Endothelial cell of umbilical vein (primary cell): ENCODE results near the gene EEIG1. TPM values are rescaled to one million over a fixed set of nuclear protein-coding genes. Genes with fewer than 3 reads are reported as not detected.

Experiments
- BruUV-seq: library from RNA; stranded (reverse); fragments of 400-500 nt; replicated peaks from 2 replicates; lab custom pipeline; 2021; lab: Mats Ljungman, UMichigan
- CTCF ChIA-PET: fragments of 300-600, 350-600 bp; sonication (Branson Sonifier 250); formaldehyde crosslinking; loops from one replicate; lab custom pipeline; 2021; ENCODE audit warnings: antibody characterized with exemption, inconsistent platforms; lab: Charles Lee
- POLR2A ChIA-PET: fragments of 300-600, 350-600 bp; sonication (Branson Sonifier 250); formaldehyde crosslinking; loops from one replicate; lab custom pipeline; 2021; ENCODE audit warnings: antibody characterized with exemption, inconsistent platforms; lab: Charles Lee
- DNase-seq: peaks from one replicate; pipeline ENCODE4 v3.0.0-alpha.2; 2011; ENCODE audit warnings: low read depth, low spot score
- FAIRE-seq: peaks from 2 replicates; lab custom pipeline; 2011; peaks lifted over from hg19 to GRCh38; lab: Jason Lieb, UNC
- H2AFZ ChIP-seq: 2 replicates; pipeline ENCODE4 v1.6.0; 2012; ENCODE audit warnings: low read depth, low read length, control low read depth, inconsistent platforms
- H3K27ac ChIP-seq: 2 replicates; pipeline ENCODE4 v1.5.1; 2011; ENCODE audit warnings: low read depth, mild to moderate bottlenecking, control low read depth, low read length, moderate library complexity; ENCODE audit not compliant: insufficient read depth
- H3K27me3 ChIP-seq, 2 experiments: 2 replicates each; pipeline versions ENCODE4 v1.6.0 to v1.6.1; 2011; ENCODE audit warnings: low read length in 2 of 2, mixed read lengths in 1 of 2; ENCODE audit not compliant: control insufficient read depth in 2 of 2, insufficient read depth in 2 of 2
- H3K36me3 ChIP-seq, 2 experiments: 2 replicates in 1 of 2; 3 replicates in 1 of 2; pipeline ENCODE4 v1.5.1; 2011; ENCODE audit warnings: low read length in 2 of 2, mild to moderate bottlenecking in 1 of 2, moderate library complexity in 1 of 2; ENCODE audit not compliant: control insufficient read depth in 2 of 2, insufficient read depth in 2 of 2; ENCODE audit errors: extremely low read depth in 1 of 2
- H3K4me1 ChIP-seq: 3 replicates; pipeline ENCODE4 v1.5.1; 2011; ENCODE audit warnings: mild to moderate bottlenecking, low read length; ENCODE audit not compliant: control insufficient read depth, insufficient read depth; ENCODE audit errors: extremely low read depth
- H3K4me2 ChIP-seq: 2 replicates; pipeline ENCODE4 v1.6.1; 2011; ENCODE audit warnings: low read length, control low read depth, mixed read lengths; ENCODE audit not compliant: insufficient read depth
- H3K4me3 ChIP-seq, 3 experiments: fragments of 200-600 bp in 1 of 3; sonication (generic), shearing (Covaris generic) in 1 of 3; replicated peaks in 1 of 3; 2 replicates each; pipeline ENCODE4 v1.5.1; 2011 to 2016; ENCODE audit warnings: control low read depth in 3 of 3, low read length in 3 of 3, mild to moderate bottlenecking in 2 of 3, inconsistent platforms in 1 of 3, low read depth in 1 of 3, moderate library complexity in 1 of 3; ENCODE audit not compliant: insufficient read depth in 1 of 3
- H3K79me2 ChIP-seq: 2 replicates; pipeline ENCODE4 v1.6.0; 2012; ENCODE audit warnings: low read length, inconsistent platforms; ENCODE audit not compliant: control insufficient read depth, insufficient read depth
- H3K9ac ChIP-seq: replicated peaks from 2 replicates; pipeline ENCODE3; 2011; ENCODE audit warnings: low read length, control low read depth; ENCODE audit not compliant: insufficient read depth; ENCODE audit errors: extremely low read depth
- H3K9me1 ChIP-seq: replicated peaks from 3 replicates; pipeline ENCODE4 v1.6.0; 2011; ENCODE audit warnings: mild to moderate bottlenecking, low read length; ENCODE audit not compliant: control insufficient read depth, insufficient read depth; ENCODE audit errors: extremely low read depth
- H3K9me3 ChIP-seq: replicated peaks from 2 replicates; pipeline ENCODE4 v1.5.1; 2012; ENCODE audit warnings: low read length, inconsistent platforms; ENCODE audit not compliant: control insufficient read depth, insufficient read depth
- H4K20me1 ChIP-seq: replicated peaks from 2 replicates; pipeline ENCODE3; 2011; ENCODE audit warnings: mild to moderate bottlenecking, low read length; ENCODE audit not compliant: control insufficient read depth, insufficient read depth; ENCODE audit errors: extremely low read depth
- EZH2 ChIP-seq: IDR thresholded peaks from 2 replicates; pipeline ENCODE4 v1.6.1; 2012; ENCODE audit warnings: borderline replicate concordance, low read depth, mild to moderate bottlenecking, moderate library complexity, low read length, inconsistent platforms; ENCODE audit not compliant: severe bottlenecking
- FOS ChIP-seq: IDR thresholded peaks from 2 replicates; pipeline ENCODE4 v1.6.1; 2011; ENCODE audit warnings: mild to moderate bottlenecking, low read length, moderate library complexity, borderline replicate concordance; ENCODE audit not compliant: insufficient read depth
- GATA2 ChIP-seq: IDR thresholded peaks from 2 replicates; pipeline ENCODE4 v1.7.0; 2011; ENCODE audit warnings: low read depth, mild to moderate bottlenecking, moderate library complexity, mixed read lengths, low read length; ENCODE audit not compliant: insufficient read length, insufficient read depth
- JUN ChIP-seq: IDR thresholded peaks from 2 replicates; pipeline ENCODE4 v1.6.1; 2011; ENCODE audit warnings: borderline replicate concordance, low read depth; ENCODE audit not compliant: insufficient read length, insufficient read depth
- MAX ChIP-seq: IDR thresholded peaks from 2 replicates; pipeline ENCODE4 v1.6.1; 2011; ENCODE audit not compliant: insufficient read depth, insufficient read length
- MYC ChIP-seq: IDR thresholded peaks from one replicate; pipeline ENCODE4 v1.6.1; 2011; ENCODE audit warnings: mild to moderate bottlenecking, low read depth, low read length
- POLR2A ChIP-seq: IDR thresholded peaks from 2 replicates; pipeline ENCODE4 v1.6.1; 2012; ENCODE audit warnings: low read depth, mild to moderate bottlenecking, control low read depth, low read length
- POLR2AphosphoS5 ChIP-seq: IDR thresholded peaks from 2 replicates; pipeline ENCODE4 v1.6.1; 2012; ENCODE audit warnings: low read depth, mild to moderate bottlenecking, control low read depth, low read length, moderate library complexity; ENCODE audit not compliant: insufficient read depth
- dilution Hi-C: fragments of 300-500 bp; cut with MboI; formaldehyde crosslinking; loops from one replicate; pipeline ENCODE4 v1.15.0; 2019; ENCODE audit warnings: low sequenced_read_pairs; ENCODE audit not compliant: extremely low pct_ligation_motif_present
- intact Hi-C: fragments of 100-400 bp; cut with micrococcal nuclease; formaldehyde crosslinking; loops from one replicate; pipeline ENCODE4 v1.10.0; 2022
- polyA plus RNA-seq, 4 experiments: library from polyadenylated mRNA; depleted of rRNA in 3 of 4; stranded (reverse) in 3 of 4; unstranded in 1 of 4; fragments of >200 nt; gene quantifications; 2 replicates each; pipeline versions ENCODE4 v1.2.1 to v1.2.3, GENCODE V29; 2011 to 2012; ENCODE audit warnings: missing spikeins in 1 of 4
- total RNA-seq: library from RNA; stranded (reverse); gene quantifications from 2 replicates; pipeline ENCODE4 v1.2.3, GENCODE V29; 2021
- TF ChIP-seq, protein P1 (sequence below), 2 donors: IDR thresholded peaks; 1 replicate in 1 of 2; 2 replicates in 1 of 2; pipeline ENCODE4 v1.5.1; 2011; ENCODE audit warnings: low read length in 2 of 2, mild to moderate bottlenecking in 2 of 2, moderate library complexity in 2 of 2, control low read depth in 1 of 2, inconsistent platforms in 1 of 2, low read depth in 1 of 2; ENCODE audit not compliant: insufficient read depth in 1 of 2; ENCODE audit errors: extremely low read depth in 1 of 2

EEIG1 gene
- total and polyA plus RNA-seq, 2 donors (not counting 3 experiments of a cell fraction or from before 2014, with no cell fraction given), result 8.4 to 19.0 TPM

GRCh38 chr9:127977884-127978647 is 2.7 kb downstream of the EEIG1 start:
- BruUV-seq, result no TSS peak
- DNase-seq (no peak), FAIRE-seq (no peak)
- peaks cover 17% of the 10 kb centered on the region for H3K79me2 ChIP-seq
- POLR2A ChIA-PET, result no interaction called here
- TF ChIP-seq POLR2AphosphoS5, result no peak
- TF ChIP-seq, protein P1, sequence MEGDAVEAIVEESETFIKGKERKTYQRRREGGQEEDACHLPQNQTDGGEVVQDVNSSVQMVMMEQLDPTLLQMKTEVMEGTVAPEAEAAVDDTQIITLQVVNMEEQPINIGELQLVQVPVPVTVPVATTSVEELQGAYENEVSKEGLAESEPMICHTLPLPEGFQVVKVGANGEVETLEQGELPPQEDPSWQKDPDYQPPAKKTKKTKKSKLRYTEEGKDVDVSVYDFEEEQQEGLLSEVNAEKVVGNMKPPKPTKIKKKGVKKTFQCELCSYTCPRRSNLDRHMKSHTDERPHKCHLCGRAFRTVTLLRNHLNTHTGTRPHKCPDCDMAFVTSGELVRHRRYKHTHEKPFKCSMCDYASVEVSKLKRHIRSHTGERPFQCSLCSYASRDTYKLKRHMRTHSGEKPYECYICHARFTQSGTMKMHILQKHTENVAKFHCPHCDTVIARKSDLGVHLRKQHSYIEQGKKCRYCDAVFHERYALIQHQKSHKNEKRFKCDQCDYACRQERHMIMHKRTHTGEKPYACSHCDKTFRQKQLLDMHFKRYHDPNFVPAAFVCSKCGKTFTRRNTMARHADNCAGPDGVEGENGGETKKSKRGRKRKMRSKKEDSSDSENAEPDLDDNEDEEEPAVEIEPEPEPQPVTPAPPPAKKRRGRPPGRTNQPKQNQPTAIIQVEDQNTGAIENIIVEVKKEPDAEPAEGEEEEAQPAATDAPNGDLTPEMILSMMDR (IDR thresholded peaks at IDR 0.05; ENCODE audit: extremely low read depth in 1 of 2, insufficient read depth in 1 of 2, low read depth in 1 of 2, low read length in 2 of 2), result no peak
- TF ChIP-seq MAX, result no peak
- no peak for TF ChIP-seq MYC
- no peak for TF ChIP-seq EZH2
- TF ChIP-seq FOS, result no peak
- no peak for TF ChIP-seq POLR2A
- no peak for TF ChIP-seq GATA2
- TF ChIP-seq JUN, result no peak
- dilution Hi-C loops, result no loop called here
- intact Hi-C loops, result no loop called here
- no peaks in the 10 kb centered on the region for H3K9me1 ChIP-seq
- no peak overlapping the region for H3K9ac ChIP-seq
- no peak overlapping the region for H2AFZ ChIP-seq
- no peak overlapping the region for H3K4me3 ChIP-seq
- H3K4me2 ChIP-seq, result no peak overlapping the region
- H4K20me1 ChIP-seq, result no peaks in the 10 kb centered on the region
- H3K27me3 ChIP-seq, result no peaks in the 10 kb centered on the region
- no peak overlapping the region for H3K27ac ChIP-seq
- peaks cover 22% of the 10 kb centered on the region for H3K4me1 ChIP-seq
- CTCF ChIA-PET, result interaction anchor here (0.9 to 10.3 kb wide), 7 partner anchors 10 to 140 kb away, joined by 3 to 71 read pairs (median 4); no protein-coding TSS in a partner anchor
- H3K36me3 ChIP-seq, result no peaks in the 10 kb centered on the region
- H3K9me3 ChIP-seq, result no peaks in the 10 kb centered on the region
